K562 (cell line): Measurements from ENCODE around the gene NXPH4. TPM values are rescaled to one million over a fixed set of nuclear protein-coding genes. Genes with fewer than 3 reads are reported as not detected.
A peak's percentile ranks its signal among the peaks of the same experiment; 100 is the strongest.

Experiments
- AFF1 ChIP-seq, 2 experiments: fragments of 450-650 bp; IDR thresholded peaks; 2 replicates each; pipeline ENCODE4 v1.6.1; 2018; ENCODE audit warnings: mild to moderate bottlenecking in 2 of 2, low read depth in 1 of 2; ENCODE audit not compliant: partially characterized antibody in 2 of 2
- CREB1 ChIP-seq, 2 experiments: sonication (generic) in 1 of 2; formaldehyde crosslinking in 1 of 2; IDR thresholded peaks; 2 replicates each; pipeline versions ENCODE4 v1.6.1 to v1.8.0; 2012 to 2022; ENCODE audit warnings: inconsistent platforms in 1 of 2, mild to moderate bottlenecking in 1 of 2, missing genetic modification reagents in 1 of 2, moderate library complexity in 1 of 2
- ZBTB33 ChIP-seq: sonication (generic); formaldehyde crosslinking; IDR thresholded peaks from 2 replicates; pipeline ENCODE4 v1.8.1; 2023; ENCODE audit warnings: mild to moderate bottlenecking, missing genetic modification reagents
- ZBTB40 ChIP-seq, 2 experiments: fragments of 450-650 bp in 1 of 2; sonication (generic) in 1 of 2; formaldehyde crosslinking in 1 of 2; IDR thresholded peaks; 2 replicates each; pipeline versions ENCODE4 v1.7.1 to v1.9.0; 2016 to 2022; ENCODE audit warnings: inconsistent platforms in 1 of 2, mild to moderate bottlenecking in 1 of 2, missing genetic modification reagents in 1 of 2
- ZNF717 ChIP-seq: fragments of 250-450 bp; sonication (Bioruptor Pico); IDR thresholded peaks from 2 replicates; pipeline ENCODE4 v1.5.0; 2021
- polyA plus RNA-seq, 8 experiments: library from polyadenylated mRNA; depleted of rRNA in 4 of 8; stranded (reverse) in 5 of 8; unstranded in 3 of 8; fragments of >200 nt; fragmentation: Nextera tagmentation in 2 of 8; fragmentation: Illumina TruSeq in 1 of 8; extraction: Ambion mirVana in 2 of 8; extraction: Trizol in 1 of 8; gene quantifications; 2 replicates each; pipeline versions ENCODE4 v1.2.1 to v1.2.3, GENCODE V29; 2011 to 2014; ENCODE audit warnings: inconsistent platforms in 1 of 8, missing spikeins in 1 of 8
- total RNA-seq, 7 experiments: library from RNA; depleted of rRNA in 6 of 7; stranded (reverse); fragments of >200 nt in 6 of 7; fragmentation: Illumina TruSeq in 2 of 7; extraction: Trizol in 2 of 7; gene quantifications; 2 replicates each; pipeline versions ENCODE4 v1.2.1 to v1.2.3, GENCODE V29; 2011 to 2021; ENCODE audit warnings: low replicate concordance in 1 of 7

The NXPH4 gene
- total and polyA plus RNA-seq, 9 of the 15 experiments (the other 6 are each of a cell fraction or from before 2014, with no cell fraction given): 0.49 to 2.7 (median 1.1) TPM; not detected in 4

- peak in 1 of 2 experiments; percentile 16 for TF ChIP-seq AFF1 (IDR thresholded peaks at IDR 0.05; ENCODE audit: low read depth in 1 of 2, partially characterized antibody in 2 of 2)
- TF ChIP-seq CREB1 (IDR thresholded peaks at IDR 0.05): no peak
- no peak for TF ChIP-seq CREB1 (CRISPR knock-in tag; IDR thresholded peaks at IDR 0.05)
- TF ChIP-seq ZNF717 (CRISPR knock-in tag): no peak
- TF ChIP-seq ZBTB33 (CRISPR knock-in tag): no peak
- TF ChIP-seq ZBTB40 (IDR thresholded peaks at IDR 0.05): peak; percentile 8; the same call in 1 of the 2 replicates
- no peak for TF ChIP-seq ZBTB40 (CRISPR knock-in tag; IDR thresholded peaks at IDR 0.05)
Measured at GRCh38 chr12:57242691-57243454, 26.3 kb downstream of the NXPH4 start (continued).
